Measurements from ENCODE around the gene SPON1.

SPON1 gene

GRCh38 chr11:14102766-14103165 is 140.2 kb downstream of the SPON1 start:
- no peak overlapping the region for H3K27ac ChIP-seq
- TF ChIP-seq CTCF (IDR thresholded peaks at IDR 0.05): no peak
- no peak for TF ChIP-seq ZFX (IDR thresholded peaks at IDR 0.05; ENCODE audit: borderline replicate concordance)

- TF ChIP-seq CTCF (IDR thresholded peaks at IDR 0.05): no peak
- no peak for TF ChIP-seq ZFX (IDR thresholded peaks at IDR 0.05; ENCODE audit: borderline replicate concordance)
- no peak overlapping the region for H3K27ac ChIP-seq
Observed at GRCh38 chr11:14105446-14105845, 142.9 kb downstream of the SPON1 start.

- no peak overlapping the region for H3K27ac ChIP-seq
Observed at GRCh38 chr11:14106303-14107049, 144.0 kb downstream of the SPON1 start.

GRCh38 chr11:14107050-14107430 is 144.5 kb downstream of the SPON1 start:
- H3K27ac ChIP-seq: no peak overlapping the region
- no peak for TF ChIP-seq CTCF (IDR thresholded peaks at IDR 0.05)

More at GRCh38 chr11:14106303-14107049, 144.0 kb downstream of the SPON1 start:
- TF ChIP-seq ZFX (IDR thresholded peaks at IDR 0.05; ENCODE audit: borderline replicate concordance): no peak
- no peak for TF ChIP-seq CTCF (IDR thresholded peaks at IDR 0.05)

- no peak overlapping the region for H3K27ac ChIP-seq
- TF ChIP-seq ZFX (IDR thresholded peaks at IDR 0.05; ENCODE audit: borderline replicate concordance): no peak
- no peak for TF ChIP-seq CTCF (IDR thresholded peaks at IDR 0.05)
Observed at GRCh38 chr11:14109742-14110141, 147.2 kb downstream of the SPON1 start.

GRCh38 chr11:14110629-14111028 is 148.1 kb downstream of the SPON1 start:
- H3K27ac ChIP-seq: no peak overlapping the region
- TF ChIP-seq ZFX (IDR thresholded peaks at IDR 0.05; ENCODE audit: borderline replicate concordance): no peak
- TF ChIP-seq CTCF (IDR thresholded peaks at IDR 0.05): no peak

GRCh38 chr11:14111496-14111895 is 149.0 kb downstream of the SPON1 start:
- TF ChIP-seq ZFX (IDR thresholded peaks at IDR 0.05; ENCODE audit: borderline replicate concordance) (no peak), CTCF (IDR thresholded peaks at IDR 0.05) (no peak)
- H3K27ac ChIP-seq: no peak overlapping the region
